ENCODE results near the gene CHERP.
"Not testable (repeated sequence)": the region's sequence is repeated elsewhere in the genome, so short reads cannot be mapped to it uniquely, and the experiment has no call there.

CHERP gene

DNA sequence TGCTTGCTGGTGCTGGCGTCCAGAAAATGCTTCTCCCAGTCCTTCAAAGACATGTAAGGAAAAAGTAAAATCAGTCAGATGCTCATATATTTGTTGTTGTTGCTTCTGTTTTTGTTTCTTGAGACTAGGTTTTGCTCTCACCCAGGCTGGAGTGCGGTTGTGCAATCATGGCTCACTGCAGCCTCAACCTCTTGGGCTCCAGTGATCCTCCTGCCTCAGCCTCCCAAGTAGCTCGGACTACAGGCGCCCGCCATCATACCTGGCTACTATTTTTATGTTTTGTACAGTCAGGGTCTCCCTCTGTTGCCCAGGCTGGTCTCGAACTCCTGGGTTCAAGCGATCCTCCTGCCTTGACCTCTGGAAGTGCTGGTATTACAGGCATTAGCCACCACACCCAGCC is 59.5 kb downstream of the CHERP start:
- DNase-seq (ENCODE audit: extremely low read depth in 1 of 2, low read depth in 1 of 2) = no peak

DNA sequence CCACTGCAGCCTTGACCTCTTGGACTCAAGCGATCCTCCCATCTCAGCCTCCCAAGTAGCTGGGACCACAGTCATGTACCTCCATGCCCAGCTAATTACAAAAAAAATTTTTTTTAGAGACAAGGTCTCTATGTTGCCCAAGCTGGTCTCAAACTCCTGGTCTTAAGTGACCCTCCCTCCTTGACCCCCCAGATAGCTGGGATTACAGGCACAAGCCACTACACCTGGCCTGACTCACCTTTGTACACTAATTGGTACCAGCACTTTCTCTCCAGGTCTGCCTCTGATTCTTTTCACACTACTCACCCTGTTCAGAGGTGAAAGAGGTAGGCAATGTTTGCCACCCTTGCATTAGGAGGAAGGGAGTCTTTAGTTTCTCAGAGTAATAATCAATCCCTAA is 64.9 kb downstream of the CHERP start:
- no peak for DNase-seq (ENCODE audit: extremely low read depth in 1 of 2, low read depth in 1 of 2)

DNA sequence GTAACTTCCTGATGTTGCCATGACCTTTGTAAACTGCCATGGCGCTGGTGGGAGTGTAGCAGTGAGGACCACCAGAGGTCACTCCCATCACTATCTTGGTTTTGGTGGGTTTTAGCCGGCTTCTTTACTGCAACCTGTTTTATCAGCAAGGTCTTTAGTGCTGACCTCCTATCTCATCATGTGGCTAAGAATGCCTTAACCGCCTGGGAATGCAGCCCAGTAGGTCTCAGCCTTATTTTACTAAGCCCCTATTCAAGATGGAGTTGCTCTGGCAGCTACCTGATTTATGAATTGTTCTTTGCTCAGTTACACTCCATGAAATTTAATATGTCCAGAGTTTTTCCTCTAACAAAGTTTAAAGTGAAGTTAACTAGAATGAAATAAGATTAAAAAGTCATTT is 65.8 kb downstream of the CHERP start:
- DNase-seq (ENCODE audit: extremely low read depth in 1 of 2, low read depth in 1 of 2) = no peak

DNA sequence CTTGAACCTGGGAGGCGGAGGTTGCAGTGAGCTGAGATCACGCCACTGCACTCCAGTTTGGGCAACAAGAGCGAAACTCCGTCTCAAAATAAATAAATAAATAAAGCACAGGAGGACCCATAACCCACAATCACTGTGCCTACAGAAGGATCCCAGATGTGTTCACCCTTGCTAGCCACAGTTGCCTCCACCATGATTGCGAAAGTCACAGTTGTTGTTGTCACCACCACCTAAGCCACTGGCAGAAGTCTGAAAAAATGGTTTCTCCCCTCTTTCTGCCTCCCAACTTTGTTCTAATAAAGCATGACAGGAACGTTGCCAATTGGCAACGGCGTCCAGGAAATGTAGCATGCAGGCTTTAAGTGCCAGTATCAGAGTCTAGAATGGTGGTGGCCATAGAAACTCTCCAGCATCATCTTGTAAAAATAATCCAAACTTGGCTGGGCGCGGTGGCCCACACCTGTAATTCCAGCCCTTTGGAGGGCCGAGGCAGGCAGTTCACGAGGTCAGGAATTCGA is 68.3 kb downstream of the CHERP start:
- no peak for DNase-seq (ENCODE audit: extremely low read depth in 1 of 2, low read depth in 1 of 2)

DNA sequence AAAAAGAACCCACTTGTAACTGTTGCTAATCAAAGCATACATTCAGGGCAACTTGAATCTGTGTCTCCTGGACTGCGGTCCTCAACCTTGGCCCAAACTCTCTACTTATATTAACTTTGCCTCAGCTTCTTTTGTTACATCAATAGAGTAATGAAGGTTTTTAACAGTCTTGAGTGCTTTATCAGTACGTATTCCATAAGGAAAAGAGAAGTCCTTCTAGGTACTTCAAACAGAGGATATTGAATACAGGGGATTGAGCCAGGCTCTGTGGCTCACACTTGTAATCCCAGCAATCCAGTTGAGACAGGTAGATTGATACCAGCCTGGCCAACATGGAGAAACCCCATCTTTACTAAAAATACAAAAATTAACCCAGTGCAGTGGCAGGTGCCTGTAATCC is 69.2 kb downstream of the CHERP start:
- DNase-seq (ENCODE audit: extremely low read depth in 1 of 2, low read depth in 1 of 2) = no peak

DNA sequence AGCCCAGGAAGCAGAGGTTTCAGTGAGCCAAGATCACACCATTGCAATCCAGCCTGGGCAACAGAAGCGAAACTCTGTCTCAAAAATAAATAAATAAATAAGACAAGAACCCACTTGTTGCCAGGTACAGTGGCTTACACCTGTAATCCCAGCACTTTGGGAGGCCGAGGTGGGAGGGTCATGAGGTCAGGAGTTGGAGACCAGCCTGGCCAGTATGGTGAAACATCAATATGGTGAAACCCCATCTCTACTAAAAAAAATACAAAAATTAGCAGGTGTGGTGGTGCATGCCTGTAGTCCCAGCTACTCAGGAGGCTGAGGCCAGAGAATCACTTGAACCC is 69.7 kb downstream of the CHERP start:
- DNase-seq (ENCODE audit: extremely low read depth in 1 of 2, low read depth in 1 of 2) = not testable (repeated sequence)

DNA sequence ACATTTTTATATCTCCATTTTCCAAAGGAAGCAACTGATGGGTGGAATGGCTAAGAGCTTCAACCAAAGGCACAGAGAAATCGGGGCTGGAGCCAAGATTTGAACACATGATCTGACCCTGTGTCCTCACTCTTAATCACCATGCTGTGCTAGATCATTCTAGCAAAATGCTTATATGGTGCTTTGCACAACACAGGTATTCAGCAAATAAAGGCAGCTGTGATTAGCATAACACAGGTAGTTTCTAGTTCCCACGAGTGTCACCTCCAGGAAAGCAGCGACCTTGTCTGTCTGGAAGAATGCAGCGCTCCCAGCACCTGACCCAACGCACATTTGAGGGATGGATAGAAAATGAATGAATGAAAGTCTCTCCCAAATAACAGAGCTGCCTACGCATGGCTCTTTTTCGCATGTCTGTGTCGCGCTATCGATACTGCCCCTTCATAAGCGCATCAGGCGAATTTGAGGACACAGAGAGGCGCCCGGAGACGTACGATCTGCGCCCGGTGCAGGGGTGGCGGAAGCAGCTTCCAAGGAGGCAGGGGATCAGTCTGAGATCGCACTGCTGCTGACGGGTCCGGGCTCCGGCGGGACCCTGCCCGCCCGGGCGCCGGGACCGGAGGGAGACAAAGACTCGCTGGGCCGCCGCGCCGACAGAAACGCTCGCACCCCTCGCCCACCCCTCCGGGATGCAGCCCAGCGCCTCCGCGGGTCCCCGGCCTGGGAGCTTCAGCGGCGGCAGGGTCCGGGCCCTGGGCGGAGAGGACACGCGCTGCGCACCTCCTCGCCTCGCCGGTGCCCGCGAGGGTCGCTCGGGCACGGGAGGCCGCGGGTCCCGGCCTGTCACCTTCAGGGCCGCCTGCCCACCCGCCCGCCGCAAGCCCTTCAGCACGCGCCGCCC is 71.1 kb downstream of the CHERP start:
- no peak for DNase-seq (ENCODE audit: extremely low read depth in 1 of 2, low read depth in 1 of 2)

DNA sequence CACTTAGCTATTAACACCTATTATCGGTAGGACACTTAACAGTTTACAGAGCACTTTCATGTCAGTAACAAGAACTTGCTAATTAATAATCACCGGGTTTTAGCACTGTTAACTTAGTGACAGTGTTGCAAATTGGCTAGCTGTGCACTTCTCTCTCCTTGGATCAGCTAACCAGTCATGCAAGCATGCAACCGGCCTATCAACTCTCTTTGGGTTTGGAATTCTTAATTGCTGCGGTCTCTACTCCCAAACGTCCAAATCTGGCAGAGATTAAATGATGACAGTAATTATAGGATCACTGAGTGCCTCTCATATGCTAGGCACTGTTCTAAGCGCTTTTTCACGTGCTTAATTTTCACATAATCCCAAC is 71.7 kb downstream of the CHERP start:
- DNase-seq (ENCODE audit: extremely low read depth in 1 of 2, low read depth in 1 of 2) = no peak

Measured in activated CD8-positive, alpha-beta memory T cell treated with anti-CD3 and anti-CD28 coated beads for 1 hour (primary cell).